RWPE2 (cell line): ENCODE data around the gene ERCC6L2.

Experiments
- ATAC-seq: fragments of 200-7000 bp; cut with Tn5 transposase; 3 replicates; pipeline ENCODE4 v1.9.1; 2021; ENCODE audit warnings: low read depth
- DNase-seq: peaks from one replicate; pipeline ENCODE4 v3.0.0-alpha.2; 2020; ENCODE audit warnings: low spot score
- H3K27ac ChIP-seq: fragments of 450-650 bp; 2 replicates; pipeline ENCODE4 v1.5.1; 2017; ENCODE audit warnings: mild to moderate bottlenecking; ENCODE audit not compliant: poor library complexity, severe bottlenecking
- H3K27me3 ChIP-seq: fragments of 250-450 bp; sonication (Bioruptor Pico); 2 replicates; pipeline ENCODE4 v1.5.1; 2021; ENCODE audit warnings: mild to moderate bottlenecking, moderate library complexity; ENCODE audit not compliant: insufficient read depth, poor library complexity, severe bottlenecking
- H3K36me3 ChIP-seq: fragments of 250-450 bp; sonication (Bioruptor Pico); 2 replicates; pipeline ENCODE4 v1.5.1; 2020; ENCODE audit warnings: low read depth, mild to moderate bottlenecking, moderate library complexity
- H3K4me1 ChIP-seq: fragments of 250-450 bp; sonication (Bioruptor Pico); 2 replicates; pipeline ENCODE4 v1.5.1; 2021; ENCODE audit warnings: mild to moderate bottlenecking, moderate library complexity; ENCODE audit not compliant: insufficient read depth, poor library complexity, severe bottlenecking
- H3K4me3 ChIP-seq: fragments of 250-450 bp; sonication (Bioruptor Pico); 2 replicates; pipeline ENCODE4 v1.5.1; 2021; ENCODE audit warnings: mild to moderate bottlenecking, moderate library complexity; ENCODE audit not compliant: severe bottlenecking
- H3K9me3 ChIP-seq: fragments of 250-450 bp; sonication (Bioruptor Pico); 2 replicates; pipeline ENCODE4 v1.5.1; 2021; ENCODE audit warnings: mild to moderate bottlenecking, moderate library complexity; ENCODE audit not compliant: severe bottlenecking
- CTCF ChIP-seq: fragments of 450-650 bp; IDR thresholded peaks from one replicate; pipeline ENCODE4 v1.5.1; 2017; ENCODE audit warnings: mild to moderate bottlenecking, moderate library complexity; ENCODE audit not compliant: poor library complexity, severe bottlenecking

ERCC6L2 gene

DNA sequence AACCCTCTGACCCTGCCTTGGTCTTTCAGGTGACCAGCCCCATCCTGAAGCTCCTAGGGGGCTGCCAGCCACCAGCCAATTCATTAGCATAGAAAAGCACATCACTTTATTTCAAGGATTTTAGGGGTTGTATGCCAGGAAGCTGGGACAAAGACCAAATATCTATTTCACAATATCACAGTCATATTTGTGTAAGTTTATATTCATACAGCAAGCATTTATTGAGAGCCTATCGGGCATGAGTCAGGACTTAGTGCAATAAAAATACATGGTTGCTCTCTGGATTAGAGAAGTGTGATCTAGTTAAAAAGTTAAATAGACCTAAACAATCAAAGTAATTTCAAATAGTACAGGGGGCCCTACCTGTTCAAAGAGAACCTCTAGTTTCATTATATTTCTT is 113.8 kb downstream of the ERCC6L2 start:
- TF ChIP-seq CTCF, result no peak
- ATAC-seq (peak; percentile 78), DNase-seq (no peak)
- no peak overlapping the region for H3K27ac ChIP-seq
- H3K4me3 ChIP-seq, result no peak overlapping the region
- H3K36me3 ChIP-seq, result peaks cover 13% of the 10 kb centered on the region
- H3K9me3 ChIP-seq, result no peaks in the 10 kb centered on the region
- no peaks in the 10 kb centered on the region for H3K27me3 ChIP-seq
- H3K4me1 ChIP-seq, result no peaks in the 10 kb centered on the region

- peaks cover 17% of the 10 kb centered on the region; the same call in 1 of the 2 replicates for H3K36me3 ChIP-seq
- H3K4me3 ChIP-seq, result no peak overlapping the region
- H3K4me1 ChIP-seq, result no peaks in the 10 kb centered on the region
- TF ChIP-seq CTCF, result no peak
- no peak overlapping the region for H3K27ac ChIP-seq
- DNase-seq, result no peak
- ATAC-seq, result no peak
- H3K9me3 ChIP-seq, result no peaks in the 10 kb centered on the region
- no peaks in the 10 kb centered on the region for H3K27me3 ChIP-seq
These were observed 115.8 kb downstream of the ERCC6L2 start for GRCh38 chr9:95991326-95991725.

GRCh38 chr9:95992536-95992935 is 117.0 kb downstream of the ERCC6L2 start:
- no peak for ATAC-seq
- H3K36me3 ChIP-seq, result peaks cover 17% of the 10 kb centered on the region; the same call in 1 of the 2 replicates
- no peak for TF ChIP-seq CTCF

GRCh38 chr9:95993337-95993736 is 117.8 kb downstream of the ERCC6L2 start:
- Histone ChIP-seq H3K9me3 (no peaks in the 10 kb centered on the region), H3K27me3 (no peaks in the 10 kb centered on the region), H3K36me3 (peaks cover 17% of the 10 kb centered on the region; the same call in 1 of the 2 replicates), H3K4me1 (no peaks in the 10 kb centered on the region), H3K4me3 (no peak overlapping the region), H3K27ac (no peak overlapping the region)
- no peak for DNase-seq
- no peak for TF ChIP-seq CTCF
- ATAC-seq, result no peak

More at GRCh38 chr9:95992536-95992935, 117.0 kb downstream of the ERCC6L2 start:
- Histone ChIP-seq H3K9me3 (no peaks in the 10 kb centered on the region), H3K4me3 (no peak overlapping the region), H3K27me3 (no peaks in the 10 kb centered on the region), H3K27ac (no peak overlapping the region), H3K4me1 (no peaks in the 10 kb centered on the region)
- no peak for DNase-seq

GRCh38 chr9:95999390-95999789 is 123.9 kb downstream of the ERCC6L2 start:
- Histone ChIP-seq H3K36me3 (peaks cover 17% of the 10 kb centered on the region), H3K4me3 (no peak overlapping the region), H3K27ac (no peak overlapping the region), H3K9me3 (no peaks in the 10 kb centered on the region), H3K27me3 (no peaks in the 10 kb centered on the region), H3K4me1 (no peaks in the 10 kb centered on the region)
- ATAC-seq, result no peak
- no peak for TF ChIP-seq CTCF
- no peak for DNase-seq
